BLaER1 treated with 17β-estradiol and CSF1 and Interleukin-3, amounts not matched to agents 10 nM and 100 nM (cell line): ENCODE results near the gene BRINP1.

Experiments used
- H3K27ac ChIP-seq, 11 experiments: shearing (Covaris generic); formaldehyde crosslinking; 2 replicates each; pipeline ENCODE4 v1.8.1; 2022
- H3K27me3 ChIP-seq, 11 experiments: shearing (Covaris generic); formaldehyde crosslinking; 2 replicates each; pipeline ENCODE4 v1.8.1; 2022
- H3K36me3 ChIP-seq, 11 experiments: shearing (Covaris generic); formaldehyde crosslinking; 2 replicates each; pipeline ENCODE4 v1.8.1; 2022
- H3K4me1 ChIP-seq, 10 experiments: shearing (Covaris generic); formaldehyde crosslinking; 2 replicates each; pipeline ENCODE4 v1.8.1; 2022
- H3K4me2 ChIP-seq, 11 experiments: shearing (Covaris generic); formaldehyde crosslinking; 2 replicates each; pipeline ENCODE4 v1.8.1; 2022
- H3K4me3 ChIP-seq, 10 experiments: shearing (Covaris generic); formaldehyde crosslinking; 2 replicates each; pipeline ENCODE4 v1.8.1; 2022
- H3K9ac ChIP-seq, 11 experiments: shearing (Covaris generic); formaldehyde crosslinking; 2 replicates each; pipeline ENCODE4 v1.8.1; 2022
- H3K9me3 ChIP-seq, 11 experiments: shearing (Covaris generic); formaldehyde crosslinking; replicated peaks in 1 of 11; 2 replicates each; pipeline ENCODE4 v1.8.1; 2022
- H4K20me1 ChIP-seq, 11 experiments: shearing (Covaris generic); formaldehyde crosslinking; 2 replicates each; pipeline ENCODE4 v1.8.1; 2022
- Cebpa-rat ChIP-seq, 11 experiments: shearing (Covaris generic); IDR thresholded peaks; 2 replicates each; pipeline ENCODE4 v1.8.1; 2022

Gene BRINP1

DNA sequence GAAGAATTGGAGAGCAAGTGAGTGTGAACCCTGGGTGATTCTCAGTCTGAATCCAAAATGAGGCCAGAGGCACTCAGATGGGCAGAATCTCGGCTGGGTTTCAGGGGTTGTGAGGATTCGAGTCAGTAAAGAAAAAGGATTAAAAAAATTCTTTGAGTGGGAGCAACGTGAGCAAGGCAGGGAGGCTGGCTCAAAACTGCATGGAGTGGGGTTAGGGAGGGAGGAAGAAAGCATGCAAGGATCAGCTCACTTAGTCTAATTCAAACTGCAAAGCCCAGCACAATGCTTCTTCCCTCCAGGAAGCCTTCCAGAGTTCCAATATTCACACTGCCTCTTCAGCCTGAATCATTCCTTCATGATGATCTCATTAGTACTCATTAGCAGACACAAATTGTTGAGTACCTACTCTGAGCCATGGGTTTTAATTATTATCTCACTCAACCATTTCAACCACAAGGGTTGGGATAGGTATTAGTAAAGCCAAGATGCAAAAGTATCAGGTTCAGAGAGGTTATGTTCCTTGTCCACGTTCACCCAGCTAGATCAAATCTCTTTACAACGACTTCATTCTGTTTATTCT is 95.8 kb downstream of the BRINP1 start:
- Histone ChIP-seq H3K27ac (no peak overlapping the region), H3K4me1 (peaks cover 0 to 9% (median 3%) of the 10 kb centered on the region in 10 experiments; a peak in 5 of 20 replicates), H3K4me3 (no peak overlapping the region), H4K20me1 (no peaks in the 10 kb centered on the region), H3K9ac (no peak overlapping the region), H3K27me3 (no peaks in the 10 kb centered on the region), H3K4me2 (no peak overlapping the region), H3K9me3 (no peaks in the 10 kb centered on the region), H3K36me3 (no peaks in the 10 kb centered on the region)
- no peak for TF ChIP-seq Cebpa-rat (IDR thresholded peaks at IDR 0.05)

DNA sequence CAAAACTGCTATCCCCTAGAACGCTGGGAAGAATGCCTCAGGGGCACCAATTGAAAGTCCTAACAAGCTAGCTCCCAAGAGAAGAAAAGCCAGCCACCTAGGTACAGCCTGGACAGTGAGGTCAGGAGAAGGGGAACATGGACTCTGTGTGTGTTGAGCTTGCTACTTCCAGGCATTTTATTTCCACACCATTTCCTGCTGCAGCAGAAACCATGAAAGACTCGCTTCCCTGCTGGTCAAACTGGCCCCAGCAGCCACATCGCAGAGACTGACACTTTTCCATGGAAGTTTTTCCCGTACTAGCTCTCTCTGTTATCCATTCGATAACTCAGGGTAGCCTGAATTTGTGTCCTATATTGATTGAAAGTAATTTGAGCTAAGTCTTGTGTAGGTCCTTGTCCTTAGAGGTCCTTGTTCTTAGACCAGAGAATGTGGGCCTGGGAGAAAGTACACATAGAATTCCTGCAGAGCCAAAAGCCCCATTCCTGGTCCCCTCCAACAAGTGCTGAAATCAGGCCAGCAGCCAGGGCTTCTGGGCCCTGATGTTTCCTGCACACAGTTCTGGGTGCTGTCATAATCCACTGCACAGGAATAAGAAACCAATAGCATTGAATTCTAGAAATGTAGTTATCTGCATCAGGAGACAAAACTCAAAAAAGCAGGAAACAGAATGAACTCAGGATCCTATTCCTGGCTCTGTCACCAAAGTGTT is 96.6 kb downstream of the BRINP1 start:
- no peaks in the 10 kb centered on the region for H4K20me1 ChIP-seq
- H3K4me3 ChIP-seq = no peak overlapping the region
- H3K9me3 ChIP-seq = no peaks in the 10 kb centered on the region
- H3K36me3 ChIP-seq = no peaks in the 10 kb centered on the region
- H3K4me2 ChIP-seq = no peak overlapping the region
- no peak overlapping the region for H3K9ac ChIP-seq
- H3K27me3 ChIP-seq = no peaks in the 10 kb centered on the region
- TF ChIP-seq Cebpa-rat (IDR thresholded peaks at IDR 0.05) = no peak
- peaks cover 0 to 10% (median 3%) of the 10 kb centered on the region in 10 experiments; a peak in 4 of 20 replicates for H3K4me1 ChIP-seq
- H3K27ac ChIP-seq = no peak overlapping the region

DNA sequence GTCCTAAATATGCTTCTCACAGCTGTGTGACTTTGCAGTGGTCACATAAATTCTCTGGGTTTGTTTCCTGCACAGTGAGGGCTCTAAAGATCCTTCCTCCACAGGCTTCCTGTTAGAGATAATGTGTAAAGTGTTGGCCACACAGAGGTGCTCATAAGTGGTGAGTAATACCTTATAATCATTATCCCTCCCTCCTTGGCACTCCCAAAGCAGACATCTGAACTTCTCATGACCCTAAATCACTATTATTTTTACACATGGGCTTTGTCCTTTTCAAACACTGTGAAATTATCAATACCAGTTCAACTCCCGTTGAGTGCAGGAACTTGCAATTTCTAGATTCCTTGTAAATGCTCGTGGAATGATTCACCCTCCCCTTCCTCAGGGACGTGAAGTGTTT is 100.2 kb downstream of the BRINP1 start:
- Histone ChIP-seq H3K4me2 (peak overlapping the region in 5 of 11 experiments; percentile 4 to 24 (median 11); a peak in 5 of 22 replicates), H3K27me3 (no peaks in the 10 kb centered on the region)
- no peak for TF ChIP-seq Cebpa-rat (IDR thresholded peaks at IDR 0.05)

DNA sequence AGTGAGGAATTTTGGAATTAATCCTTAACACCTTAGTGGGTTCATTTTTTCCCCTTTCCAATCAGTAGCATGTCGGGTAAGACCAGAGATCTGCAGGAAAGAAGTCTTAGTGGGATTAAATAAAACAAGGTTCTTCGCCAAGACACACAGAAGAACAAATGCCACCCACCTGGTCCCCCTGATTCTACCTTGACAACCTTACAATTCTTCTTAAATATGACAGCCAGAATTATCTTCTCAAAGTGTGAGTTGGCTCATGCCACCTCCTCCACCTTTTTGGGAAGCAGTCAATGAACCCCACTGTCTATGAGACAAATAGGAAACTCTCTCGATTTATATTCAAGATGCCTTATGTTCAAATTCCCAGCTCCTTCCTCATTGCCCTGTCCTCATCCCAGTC is 105.1 kb downstream of the BRINP1 start:
- no peak overlapping the region for H3K27ac ChIP-seq
- no peak overlapping the region for H3K4me2 ChIP-seq
- no peak overlapping the region for H3K9ac ChIP-seq
- no peaks in the 10 kb centered on the region for H3K9me3 ChIP-seq
- H3K4me1 ChIP-seq = peaks cover 0 to 9% (median 3%) of the 10 kb centered on the region in 10 experiments; a peak in 4 of 20 replicates
- TF ChIP-seq Cebpa-rat (IDR thresholded peaks at IDR 0.05) = no peak
- H4K20me1 ChIP-seq = no peaks in the 10 kb centered on the region
- H3K27me3 ChIP-seq = no peaks in the 10 kb centered on the region
- no peaks in the 10 kb centered on the region for H3K36me3 ChIP-seq
- no peak overlapping the region for H3K4me3 ChIP-seq

More for the DNA sequence above, 100.2 kb downstream of the BRINP1 start:
- Histone ChIP-seq H3K9me3 (no peaks in the 10 kb centered on the region), H3K4me1 (peaks cover 0 to 10% (median 3%) of the 10 kb centered on the region in 10 experiments; a peak in 4 of 20 replicates), H4K20me1 (no peaks in the 10 kb centered on the region), H3K27ac (no peak overlapping the region), H3K4me3 (no peak overlapping the region), H3K36me3 (no peaks in the 10 kb centered on the region), H3K9ac (no peak overlapping the region)

DNA sequence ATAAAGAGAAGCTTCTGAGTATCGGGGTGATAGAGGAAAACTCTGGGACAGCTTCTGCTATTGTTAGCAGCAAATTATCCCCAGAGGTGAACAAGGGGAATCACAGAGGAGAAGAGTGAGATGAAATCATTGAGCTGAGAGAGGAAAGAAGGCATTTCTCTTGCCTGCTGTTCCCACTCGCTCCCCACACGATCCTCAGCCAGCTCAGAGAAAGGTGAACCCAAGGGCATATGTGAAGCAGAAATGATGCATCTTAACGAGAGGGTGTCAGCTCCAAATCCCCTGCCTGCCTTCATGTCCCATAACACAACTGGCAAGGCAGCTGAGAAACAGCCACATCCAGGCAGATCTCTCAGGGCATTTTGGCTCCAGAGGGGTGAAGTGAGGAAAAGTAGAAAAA is 111.6 kb downstream of the BRINP1 start:
- Histone ChIP-seq H3K27ac (no peak overlapping the region), H3K36me3 (no peaks in the 10 kb centered on the region), H3K4me2 (no peak overlapping the region), H4K20me1 (no peaks in the 10 kb centered on the region; a peak in 1 of 22 replicates), H3K9ac (no peak overlapping the region), H3K27me3 (no peaks in the 10 kb centered on the region), H3K4me3 (no peak overlapping the region), H3K4me1 (no peaks in the 10 kb centered on the region), H3K9me3 (no peaks in the 10 kb centered on the region)
- TF ChIP-seq Cebpa-rat (IDR thresholded peaks at IDR 0.05) = no peak

DNA sequence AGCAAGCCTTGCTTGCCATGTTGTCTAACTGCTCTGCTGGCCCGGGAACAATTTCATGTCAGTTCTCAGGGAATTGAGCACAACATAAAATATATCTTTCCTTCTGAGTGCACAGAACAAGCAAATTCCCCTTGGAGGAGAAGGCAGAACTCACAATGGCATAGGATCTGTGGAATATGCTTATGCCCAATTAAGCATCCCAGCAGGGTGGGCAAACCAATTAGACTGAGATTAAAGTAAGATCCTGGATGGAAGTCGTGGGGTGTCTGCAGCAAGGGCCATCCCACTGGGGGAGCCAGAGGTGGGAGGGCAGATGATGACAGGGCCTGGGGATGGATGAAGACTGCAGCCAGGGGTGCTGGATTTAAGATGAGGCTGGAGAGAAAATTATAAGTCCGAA is 114.1 kb downstream of the BRINP1 start:
- Histone ChIP-seq H3K9ac (no peak overlapping the region), H3K36me3 (no peaks in the 10 kb centered on the region), H3K9me3 (no peaks in the 10 kb centered on the region), H3K27ac (no peak overlapping the region), H3K4me3 (no peak overlapping the region), H3K4me2 (no peak overlapping the region), H3K27me3 (no peaks in the 10 kb centered on the region), H3K4me1 (no peaks in the 10 kb centered on the region), H4K20me1 (no peaks in the 10 kb centered on the region; a peak in 1 of 22 replicates)
- no peak for TF ChIP-seq Cebpa-rat (IDR thresholded peaks at IDR 0.05)

DNA sequence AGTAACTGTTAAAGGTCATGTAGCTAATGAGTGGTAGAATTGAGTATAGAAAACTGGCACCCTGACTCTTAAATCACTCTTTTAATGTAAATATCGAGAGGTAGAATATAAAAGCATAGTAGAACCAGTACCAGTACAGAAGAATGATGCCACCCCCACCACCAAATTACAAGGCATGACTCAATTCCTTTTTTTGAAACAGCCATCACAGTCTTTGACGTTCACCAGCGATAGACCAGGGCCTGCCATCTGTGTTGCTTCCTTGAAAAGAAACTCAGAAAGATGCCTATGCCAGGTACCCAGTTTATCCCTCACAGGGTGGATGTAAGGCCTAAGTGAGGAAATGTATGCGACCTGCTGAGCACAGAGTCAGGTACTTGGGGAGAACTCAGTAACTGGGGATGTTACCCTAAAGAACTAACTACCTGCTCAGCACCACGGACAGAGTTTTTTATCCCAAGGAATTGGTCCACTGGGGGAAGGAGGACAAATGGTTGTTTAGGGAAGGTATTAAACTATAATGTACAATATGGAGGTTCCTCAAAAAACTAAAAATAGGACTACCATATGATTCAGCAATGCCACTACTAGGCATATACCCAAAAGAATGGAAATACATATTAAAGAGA is 116.5 kb downstream of the BRINP1 start:
- no peak overlapping the region for H3K27ac ChIP-seq
- H3K9ac ChIP-seq = no peak overlapping the region
- no peak overlapping the region for H3K4me3 ChIP-seq
- no peak for TF ChIP-seq Cebpa-rat (IDR thresholded peaks at IDR 0.05)
- H3K4me2 ChIP-seq = no peak overlapping the region
- no peaks in the 10 kb centered on the region for H3K4me1 ChIP-seq
- H3K36me3 ChIP-seq = no peaks in the 10 kb centered on the region
- no peaks in the 10 kb centered on the region for H3K27me3 ChIP-seq
- H4K20me1 ChIP-seq = no peaks in the 10 kb centered on the region; a peak in 1 of 22 replicates
- no peaks in the 10 kb centered on the region for H3K9me3 ChIP-seq

DNA sequence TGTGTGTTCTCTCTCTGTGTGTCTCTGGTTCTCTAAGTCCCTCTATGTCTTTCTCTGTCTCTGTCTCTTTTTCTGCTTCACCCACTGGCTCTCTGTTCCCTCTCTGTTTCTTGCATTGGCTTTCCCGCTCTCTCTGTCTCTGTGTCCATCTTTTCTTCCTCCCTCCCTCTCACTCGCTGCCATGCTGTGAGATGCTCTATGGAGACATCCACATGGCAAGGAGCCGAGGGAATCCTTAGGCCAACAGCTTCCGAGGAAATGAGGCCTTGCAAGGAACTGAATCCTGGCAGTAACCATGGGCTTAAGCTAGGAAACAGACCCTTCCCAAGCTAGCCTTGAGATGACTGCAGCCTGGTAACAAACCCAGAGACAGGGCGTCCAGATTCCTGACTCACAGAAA is 117.3 kb downstream of the BRINP1 start:
- H3K27ac ChIP-seq = no peak overlapping the region
- no peaks in the 10 kb centered on the region for H3K4me1 ChIP-seq
- no peak overlapping the region for H3K9ac ChIP-seq
- H3K27me3 ChIP-seq = no peaks in the 10 kb centered on the region
- no peaks in the 10 kb centered on the region for H3K9me3 ChIP-seq
- no peaks in the 10 kb centered on the region; a peak in 1 of 22 replicates for H4K20me1 ChIP-seq
- TF ChIP-seq Cebpa-rat (IDR thresholded peaks at IDR 0.05) = no peak
- no peaks in the 10 kb centered on the region for H3K36me3 ChIP-seq
- no peak overlapping the region for H3K4me2 ChIP-seq
- H3K4me3 ChIP-seq = no peak overlapping the region

DNA sequence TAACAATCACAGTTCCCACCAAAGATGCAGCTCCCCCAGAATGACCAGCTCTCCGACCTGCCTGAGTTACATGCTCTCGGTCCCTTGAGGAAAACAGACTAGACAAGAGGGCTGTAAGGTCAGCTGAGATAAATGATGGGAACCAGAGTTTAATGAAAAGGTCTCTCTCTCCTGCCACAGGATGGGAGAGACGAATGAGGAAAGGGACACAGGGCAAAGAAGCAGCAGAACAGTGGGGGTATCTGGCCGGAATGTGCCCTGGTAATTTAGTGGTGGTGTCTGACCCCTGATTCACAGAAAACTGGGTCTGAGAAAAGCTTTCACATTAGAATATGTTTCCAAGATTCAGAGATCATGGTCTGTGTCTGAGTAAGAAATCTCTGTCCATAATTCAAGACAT is 118.5 kb downstream of the BRINP1 start:
- no peaks in the 10 kb centered on the region for H3K4me1 ChIP-seq
- H3K4me3 ChIP-seq = no peak overlapping the region
- H4K20me1 ChIP-seq = no peaks in the 10 kb centered on the region; a peak in 1 of 22 replicates
- H3K36me3 ChIP-seq = no peaks in the 10 kb centered on the region
- H3K27me3 ChIP-seq = no peaks in the 10 kb centered on the region
- H3K9ac ChIP-seq = no peak overlapping the region
- no peaks in the 10 kb centered on the region for H3K9me3 ChIP-seq
- no peak overlapping the region for H3K27ac ChIP-seq
- H3K4me2 ChIP-seq = no peak overlapping the region
- no peak for TF ChIP-seq Cebpa-rat (IDR thresholded peaks at IDR 0.05)
